GM19043 (cell line): ENCODE data around the gene SAMD10.
"Not testable (repeated sequence)": the region's sequence is repeated elsewhere in the genome, so short reads cannot be mapped to it uniquely, and the experiment has no call there.

Experiments used
- ATAC-seq: cut with Tn5 transposase; IDR thresholded peaks from one replicate; pipeline ENCODE4 v1.9.1; 2021; ENCODE audit warnings: low read depth; ENCODE audit not compliant: unreplicated experiment

SAMD10 gene

GRCh38 chr20:64003960-64004725 is 24.7 kb upstream of the SAMD10 start:
- ATAC-seq = no peak

- no peak for ATAC-seq
Observed at GRCh38 chr20:64001607-64002011, 22.2 kb upstream of the SAMD10 start.

- ATAC-seq = no peak
Observed at GRCh38 chr20:64000906-64001305, 21.5 kb upstream of the SAMD10 start.

GRCh38 chr20:63982937-63983336 is 3.5 kb upstream of the SAMD10 start:
- ATAC-seq = no peak

GRCh38 chr20:63980806-63981728 is 1.6 kb upstream of the SAMD10 start, which contains the start of gene PRPF6:
PRPF6 (plus strand) TSS chr20:63981132; CDS start chr20:63981246, 114 bp downstream.
- peak; percentile 45 for ATAC-seq

GRCh38 chr20:63980317-63980805 is 919 bp upstream of the SAMD10 start:
- ATAC-seq = no peak

GRCh38 chr20:63979229-63979556 is 249 bp downstream of the SAMD10 start:
- no peak for ATAC-seq

- ATAC-seq = no peak
Observed at GRCh38 chr20:63978319-63979228, 868 bp downstream of the SAMD10 start.

GRCh38 chr20:63977739-63978276 is 1.6 kb downstream of the SAMD10 start:
- ATAC-seq = no peak

- no peak for ATAC-seq
Observed at GRCh38 chr20:63976980-63977738, 2.3 kb downstream of the SAMD10 start.

GRCh38 chr20:63976511-63976910 is 2.9 kb downstream of the SAMD10 start:
- not testable (repeated sequence) for ATAC-seq

GRCh38 chr20:63974402-63975200 is 4.8 kb downstream of the SAMD10 start:
- ATAC-seq = no peak

GRCh38 chr20:63973636-63974401 is 5.6 kb downstream of the SAMD10 start:
- ATAC-seq = no peak

- no peak for ATAC-seq
Observed at GRCh38 chr20:63973160-63973479, 6.3 kb downstream of the SAMD10 start.

GRCh38 chr20:63972312-63973159 is 6.9 kb downstream of the SAMD10 start:
- ATAC-seq = no peak

- not testable (repeated sequence) for ATAC-seq
Observed at GRCh38 chr20:63971960-63972311, 7.5 kb downstream of the SAMD10 start.

- ATAC-seq = no peak
Observed at GRCh38 chr20:63970714-63971431, 8.6 kb downstream of the SAMD10 start.
